22Rv1 (cell line): ENCODE data around the gene ZNF711.

ENCODE experiments used
- CTCF ChIP-seq: fragments of 450-650 bp; IDR thresholded peaks from 2 replicates; pipeline ENCODE4 v1.5.1; 2017; ENCODE audit warnings: mild to moderate bottlenecking
- ZFX ChIP-seq: fragments of 450-650 bp; IDR thresholded peaks from 2 replicates; pipeline ENCODE4 v1.6.1; 2017; ENCODE audit warnings: antibody characterized with exemption, borderline replicate concordance

GRCh38 chrX:85213792-85214530, 29.8 kb upstream of the ZNF711 start:
- TF ChIP-seq CTCF (no peak), ZFX (no peak)
